ENCODE data around the gene MRPL3. TPM values are rescaled to one million over a fixed set of nuclear protein-coding genes. Genes with fewer than 3 reads are reported as not detected.

Gene MRPL3
- total and polyA plus RNA-seq, 11 donors: 50.3 to 137 (median 51.9) TPM

GRCh38 chr3:131537531-131537930 lies 34.8 kb upstream of the MRPL3 start:
- Histone ChIP-seq H3K27me3 (no peaks in the 10 kb centered on the region), H3K9me3 (peaks cover 0 to 4% (median 0%) of the 10 kb centered on the region in 12 donors), H3K4me1 (no peaks in the 10 kb centered on the region), H3K4me3 (no peak overlapping the region), H3K27ac (no peak overlapping the region), H3K36me3 (no peaks in the 10 kb centered on the region)
- 82 to 93% (median 89%) methylated on average over 3 of the region's 3 CpGs for WGBS, 4 donors
- no peak for TF ChIP-seq CTCF (IDR thresholded peaks at IDR 0.05)
- TF ChIP-seq POLR2A (IDR thresholded peaks at IDR 0.05): no peak
- ATAC-seq (peak in 1 of 4 donors; percentile 63), DNase-seq (no peak)
- intact Hi-C loops (cut with DNase I): loop anchor here in 1 of 10 donors (10.0 kb wide), 1 partner anchor 497 kb away; the partner anchor contains the start of gene CPNE4

DNA sequence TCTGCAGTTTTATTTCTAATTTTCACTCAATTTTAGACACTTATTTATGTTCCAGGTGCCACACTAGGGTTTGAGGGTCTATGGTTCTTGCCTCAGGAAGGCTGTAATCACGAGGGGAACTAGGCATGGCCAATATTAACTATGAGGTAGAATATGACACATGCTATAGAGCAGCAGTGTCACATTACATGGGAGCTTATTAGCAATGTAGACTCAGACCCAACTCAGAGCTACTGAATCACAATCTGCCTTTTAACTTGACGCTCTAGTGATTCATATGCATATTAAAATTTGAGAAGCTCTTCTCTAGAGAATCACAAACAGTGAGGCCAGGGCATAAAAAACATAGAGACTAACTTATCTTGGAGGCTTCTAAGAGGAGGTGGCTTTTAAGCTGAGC lies 32.8 kb upstream of the MRPL3 start:
- intact Hi-C loops (cut with DNase I): loop anchor here in 1 of 10 donors (10.0 kb wide), 1 partner anchor 499 kb away; the partner anchor contains the start of gene CPNE4
- Histone ChIP-seq H3K27me3 (no peaks in the 10 kb centered on the region), H3K4me3 (no peak overlapping the region), H3K27ac (no peak overlapping the region), H3K4me1 (no peaks in the 10 kb centered on the region), H3K9me3 (peaks cover 0 to 8% (median 0%) of the 10 kb centered on the region in 12 donors), H3K36me3 (no peaks in the 10 kb centered on the region)
- ATAC-seq: no peak
- WGBS, 4 donors: 62 to 68% (median 63%) methylated on average over 2 of the region's 2 CpGs
- no peak for DNase-seq
- TF ChIP-seq CTCF (IDR thresholded peaks at IDR 0.05): no peak
- TF ChIP-seq POLR2A (IDR thresholded peaks at IDR 0.05): no peak

DNA sequence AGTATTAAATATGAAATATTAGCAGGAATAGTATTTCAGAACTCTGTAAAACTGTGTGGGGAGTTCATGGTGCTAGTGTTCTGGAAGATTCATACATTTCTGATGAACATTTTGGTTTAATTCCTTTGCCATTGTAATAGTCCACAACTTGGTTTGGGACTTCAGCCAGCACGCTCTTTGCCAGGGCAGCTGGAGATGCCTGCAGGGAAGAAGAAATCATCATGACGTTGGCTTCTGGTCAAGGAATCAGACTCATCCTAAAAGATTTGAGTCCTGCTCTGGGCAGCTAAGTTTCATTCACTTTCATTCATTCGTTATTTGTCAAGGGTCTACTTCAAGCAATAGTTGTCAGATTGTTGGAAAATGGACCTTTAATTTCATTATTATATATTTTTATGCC lies 32.4 kb upstream of the MRPL3 start:
- Histone ChIP-seq H3K9me3 (peaks cover 0 to 8% (median 0%) of the 10 kb centered on the region in 12 donors), H3K36me3 (no peaks in the 10 kb centered on the region), H3K4me3 (no peak overlapping the region), H3K27me3 (no peaks in the 10 kb centered on the region), H3K4me1 (no peaks in the 10 kb centered on the region), H3K27ac (no peak overlapping the region)
- DNase-seq: no peak
- TF ChIP-seq CTCF (IDR thresholded peaks at IDR 0.05) (no peak), POLR2A (IDR thresholded peaks at IDR 0.05) (no peak)
- 65 to 84% (median 70%) methylated on average over 3 of the region's 3 CpGs for WGBS, 4 donors
- intact Hi-C loops (cut with DNase I): loop anchor here in 1 of 10 donors (10.0 kb wide), 1 partner anchor 500 kb away; the partner anchor contains the start of gene CPNE4
- no peak for ATAC-seq

- H3K4me1 ChIP-seq: no peaks in the 10 kb centered on the region
- H3K27ac ChIP-seq: no peak overlapping the region
- peaks cover 0 to 5% (median 0%) of the 10 kb centered on the region in 9 donors for H3K27me3 ChIP-seq
- ATAC-seq (no peak), DNase-seq (no peak)
- H3K36me3 ChIP-seq: no peaks in the 10 kb centered on the region
- no peak overlapping the region for H3K4me3 ChIP-seq
- peaks cover 0 to 8% (median 0%) of the 10 kb centered on the region in 12 donors for H3K9me3 ChIP-seq
- intact Hi-C loops (cut with DNase I): loop anchor here in 1 of 10 donors (10.0 kb wide), 1 partner anchor 502 kb away; the partner anchor contains the start of gene CPNE4
- no peak for TF ChIP-seq POLR2A (IDR thresholded peaks at IDR 0.05)
- TF ChIP-seq CTCF (IDR thresholded peaks at IDR 0.05): no peak
These were observed 29.9 kb upstream of the MRPL3 start for GRCh38 chr3:131532645-131533044.

Data from heart left ventricle (tissue), 16 donors.